Activated CD8-positive, alpha-beta memory T cell treated with anti-CD3 and anti-CD28 coated beads, Interleukin-2, amount 50 U/mL, for 24 hours (primary cell): Measurements from ENCODE around the gene SRP9.

Experiments used
- DNase-seq: peaks from one replicate; pipeline ENCODE4 v3.0.0-alpha.2; 2020; ENCODE audit errors: extremely low read depth

The SRP9 gene

DNA sequence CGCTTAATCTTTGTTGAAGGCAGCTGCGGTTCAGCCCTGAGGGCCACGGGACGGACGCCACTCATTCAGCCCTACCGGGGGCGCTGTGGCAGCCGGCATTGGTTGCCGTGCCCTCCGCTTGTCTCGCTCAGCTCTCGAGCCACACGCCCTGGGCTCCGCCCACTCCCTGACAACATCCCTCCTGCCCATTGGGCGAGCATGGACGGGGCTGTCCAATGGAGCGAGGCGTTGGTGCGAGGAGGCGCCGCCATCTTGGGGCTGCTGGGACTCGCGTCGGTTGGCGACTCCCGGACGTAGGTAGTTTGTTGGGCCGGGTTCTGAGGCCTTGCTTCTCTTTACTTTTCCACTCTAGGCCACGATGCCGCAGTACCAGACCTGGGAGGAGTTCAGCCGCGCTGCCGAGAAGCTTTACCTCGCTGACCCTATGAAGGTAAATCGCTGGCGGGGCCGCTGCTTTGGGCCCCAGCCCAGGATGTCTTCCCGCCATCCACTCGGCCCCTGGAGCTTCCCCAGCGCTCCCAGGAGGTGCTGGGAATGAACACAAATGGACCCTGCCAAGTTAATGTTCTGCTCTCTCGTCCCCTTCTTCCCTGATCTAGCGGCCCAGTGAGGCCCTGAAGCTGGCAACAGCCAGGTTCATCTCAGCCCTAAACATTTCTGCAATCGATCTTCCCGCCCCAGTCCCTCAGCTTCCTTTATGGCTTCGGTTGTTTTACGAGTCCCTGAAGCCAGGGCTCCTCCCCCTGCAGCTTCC, at the start of gene SRP9:
TSS of gene SRP9 (plus strand) at position 244 of the 754 bp plus-strand sequence. CDS start at position 359, 115 bp downstream.
- DNase-seq, result peak; percentile 98

DNA sequence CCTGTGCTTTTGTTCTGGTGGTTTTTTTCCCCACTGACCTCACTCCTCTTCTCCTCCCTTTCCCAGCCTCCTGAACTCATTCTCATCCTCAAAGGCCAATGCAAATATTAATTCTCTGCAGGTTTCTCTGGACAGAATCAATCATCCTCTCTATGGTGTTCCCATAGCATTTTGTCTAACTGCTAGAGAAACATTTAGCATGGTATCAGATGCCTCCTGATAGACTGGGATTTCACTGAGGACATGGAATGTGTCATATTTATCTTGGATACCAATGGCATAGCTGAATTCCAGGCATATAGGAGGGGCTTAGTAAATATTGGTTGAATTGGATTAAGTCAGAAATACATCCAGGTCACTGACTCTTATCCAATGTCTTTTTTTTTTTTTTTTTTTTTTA, 46.1 kb upstream of the SRP9 start:
- DNase-seq, result no peak

DNA sequence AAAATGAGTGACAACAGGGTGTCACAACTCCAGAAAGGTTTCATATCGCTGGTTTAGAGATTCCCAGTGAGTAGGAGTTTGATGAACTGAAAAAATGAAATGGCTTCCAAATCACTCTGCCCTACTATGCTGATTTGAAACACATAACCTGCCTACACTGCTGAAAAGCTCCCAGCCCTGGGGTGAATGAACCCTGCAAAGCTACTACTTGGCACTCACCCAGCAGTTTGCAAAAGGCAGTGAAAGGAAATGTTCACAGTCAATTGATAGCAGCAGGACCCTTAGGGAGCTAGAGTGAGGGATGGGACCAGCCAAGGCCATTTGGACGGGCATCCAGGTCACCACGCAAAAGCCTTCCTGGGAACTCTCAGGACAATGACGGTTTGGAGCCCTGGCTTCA, 44.4 kb upstream of the SRP9 start:
- no peak for DNase-seq

DNA sequence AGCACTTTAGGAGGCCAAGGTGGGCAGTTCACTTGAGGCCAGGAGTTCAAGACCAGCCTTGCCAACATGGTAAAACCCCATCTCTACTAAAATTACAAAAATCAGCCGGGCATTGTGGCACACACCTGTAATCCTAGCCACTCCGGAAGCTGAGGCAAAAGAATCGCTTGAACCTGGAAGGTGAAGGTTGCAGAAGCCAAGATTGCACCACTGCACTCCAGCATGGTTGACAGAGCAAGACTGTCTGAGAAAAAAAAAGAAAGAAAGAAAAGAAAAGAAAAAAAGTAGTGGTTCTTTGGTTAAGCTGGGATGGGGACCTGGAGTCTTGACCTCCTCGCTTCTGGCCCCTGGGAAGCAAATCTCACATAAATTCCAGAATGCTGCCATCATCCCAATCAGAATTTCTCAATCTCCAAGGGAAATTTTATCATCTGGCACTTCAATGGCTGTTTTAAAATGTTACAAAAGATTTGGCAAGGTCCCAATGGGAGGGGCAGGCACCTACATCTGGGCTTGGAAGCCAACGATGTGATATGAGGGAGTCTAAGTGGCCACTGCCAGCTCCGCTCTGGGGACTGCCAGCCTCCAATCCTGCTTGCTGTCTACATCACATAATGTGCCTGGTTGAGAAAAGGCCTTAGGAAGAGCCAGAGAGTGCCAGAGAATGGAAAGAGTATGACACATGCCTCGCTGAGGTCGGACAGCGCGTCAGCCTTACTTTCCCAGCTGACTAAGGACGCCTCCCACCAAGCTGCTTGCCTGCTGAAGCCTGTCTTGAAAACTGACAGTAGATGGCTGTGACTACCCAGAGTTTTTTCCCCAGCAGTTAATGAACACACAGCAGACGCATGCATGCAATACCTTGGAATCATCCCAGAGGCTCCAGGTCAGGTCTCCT, 42.1 kb upstream of the SRP9 start:
- DNase-seq, result no peak

- DNase-seq, result no peak
These were observed 41.1 kb upstream of the SRP9 start for GRCh38 chr1:225736437-225737098.

- DNase-seq, result no peak
These were observed 40.5 kb upstream of the SRP9 start for GRCh38 chr1:225737161-225737560.

- DNase-seq, result no peak
These were observed 39.8 kb upstream of the SRP9 start for GRCh38 chr1:225737866-225738265.

- DNase-seq, result no peak
These were observed 38.9 kb upstream of the SRP9 start for GRCh38 chr1:225738763-225739162.

- DNase-seq, result no peak
These were observed 38.0 kb upstream of the SRP9 start for GRCh38 chr1:225739542-225740107.

- DNase-seq, result no peak
These were observed 32.9 kb upstream of the SRP9 start for GRCh38 chr1:225744745-225745144.

DNA sequence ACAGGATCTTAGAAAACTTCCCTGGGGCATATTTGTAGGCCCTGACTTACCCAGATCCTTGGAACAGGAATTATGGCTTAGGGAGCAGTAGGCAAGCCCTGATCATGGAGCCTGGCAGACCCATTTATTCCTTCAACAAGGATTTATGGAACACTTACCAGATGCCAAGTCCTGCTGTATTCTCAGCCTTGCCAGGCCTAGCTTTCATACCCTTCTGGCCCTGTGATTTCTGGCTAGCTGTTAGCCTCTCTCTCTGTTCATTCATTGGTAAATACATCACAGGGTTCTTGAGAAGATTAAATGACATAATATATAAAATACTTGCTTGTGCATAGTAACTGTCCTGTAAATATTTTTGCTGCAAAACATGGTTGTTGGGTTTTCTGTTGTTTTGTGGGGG, 32.4 kb upstream of the SRP9 start:
- no peak for DNase-seq

- no peak for DNase-seq
These were observed 31.1 kb upstream of the SRP9 start for GRCh38 chr1:225746361-225747179.

GRCh38 chr1:225747566-225747965, 30.1 kb upstream of the SRP9 start:
- no peak for DNase-seq

GRCh38 chr1:225748529-225748928, 29.1 kb upstream of the SRP9 start:
- DNase-seq, result no peak

DNA sequence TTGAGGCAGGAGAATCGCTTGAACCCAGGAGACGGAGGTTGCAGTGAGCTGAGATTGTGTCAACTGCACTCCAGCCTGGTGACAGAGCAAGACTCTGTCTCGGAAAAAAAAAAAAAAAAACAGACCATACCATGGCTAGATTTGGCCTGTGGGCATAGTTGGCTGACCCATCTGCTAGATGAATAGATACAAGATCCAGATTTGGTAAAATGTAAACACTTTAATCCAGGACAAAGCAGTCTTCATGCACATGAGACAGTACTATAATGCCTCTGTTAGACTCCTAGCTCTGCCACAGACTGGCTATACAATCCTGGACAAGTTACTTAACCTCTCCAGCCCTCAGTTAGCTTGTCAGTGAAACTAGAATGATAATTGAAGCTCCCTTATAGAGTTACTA, 27.9 kb upstream of the SRP9 start:
- DNase-seq, result no peak

DNA sequence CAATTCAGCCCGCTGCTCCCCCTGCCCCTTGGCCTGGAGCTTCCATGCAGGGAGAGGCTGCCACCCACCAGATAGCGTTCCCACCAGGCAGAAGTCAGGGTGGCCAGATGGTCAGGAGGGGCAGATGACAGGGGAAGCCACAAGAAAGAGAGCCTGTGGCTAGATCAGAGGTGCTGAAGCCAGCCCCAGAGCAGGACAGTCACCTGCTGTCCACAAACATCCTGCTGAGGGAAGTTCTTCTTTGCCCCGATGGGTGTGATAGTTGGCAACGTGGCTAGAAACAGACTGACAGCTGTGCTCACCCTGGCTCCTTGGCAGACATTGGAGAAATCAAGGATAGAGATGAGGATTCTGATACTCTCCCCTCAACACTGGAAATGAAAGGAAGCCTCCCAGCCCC, 27.2 kb upstream of the SRP9 start:
- DNase-seq, result no peak

DNA sequence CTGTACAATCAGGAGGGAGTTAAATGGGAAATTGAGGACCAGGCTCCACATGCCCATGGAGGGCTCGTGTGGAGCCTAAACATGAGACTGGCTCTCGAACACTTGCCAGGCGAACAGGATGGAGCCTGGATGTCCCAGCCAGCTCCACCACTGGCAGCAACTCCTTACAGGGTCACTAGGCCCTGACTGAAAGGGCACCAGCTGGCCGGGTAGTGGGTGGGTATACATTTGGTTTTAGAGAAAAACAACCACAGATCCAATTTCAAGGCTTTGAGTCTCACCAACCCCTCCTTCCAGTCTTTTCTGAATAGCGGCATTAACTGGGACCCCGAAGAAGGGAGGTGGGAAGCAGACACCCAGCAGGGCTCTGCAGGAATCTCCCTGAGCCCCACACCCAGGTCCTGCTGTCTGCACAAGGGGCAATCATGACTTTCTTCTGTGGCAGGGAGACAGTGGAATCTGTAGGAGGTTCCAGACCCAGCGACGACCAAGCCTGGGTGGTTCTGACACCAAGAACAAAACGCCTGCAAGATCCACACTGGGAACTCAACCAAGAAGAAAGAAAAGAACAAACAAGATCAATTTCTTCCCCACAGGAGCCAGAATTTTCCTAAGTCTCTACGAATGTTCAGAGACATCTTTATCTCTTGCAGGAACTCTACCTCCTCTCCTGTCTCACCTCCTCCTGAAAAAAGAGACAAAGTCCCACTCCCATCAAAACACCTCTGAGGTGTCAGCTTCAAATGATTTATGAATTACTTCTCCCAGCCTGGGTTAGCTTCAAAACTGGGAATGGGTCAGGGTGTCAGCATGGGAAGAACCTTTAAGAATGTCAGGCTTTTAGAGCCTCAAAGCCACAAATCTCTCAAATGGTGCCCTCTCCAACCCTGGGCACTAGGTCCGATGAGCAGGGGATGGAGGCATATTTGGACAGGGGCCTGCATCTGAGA, 26.5 kb upstream of the SRP9 start:
- no peak for DNase-seq

DNA sequence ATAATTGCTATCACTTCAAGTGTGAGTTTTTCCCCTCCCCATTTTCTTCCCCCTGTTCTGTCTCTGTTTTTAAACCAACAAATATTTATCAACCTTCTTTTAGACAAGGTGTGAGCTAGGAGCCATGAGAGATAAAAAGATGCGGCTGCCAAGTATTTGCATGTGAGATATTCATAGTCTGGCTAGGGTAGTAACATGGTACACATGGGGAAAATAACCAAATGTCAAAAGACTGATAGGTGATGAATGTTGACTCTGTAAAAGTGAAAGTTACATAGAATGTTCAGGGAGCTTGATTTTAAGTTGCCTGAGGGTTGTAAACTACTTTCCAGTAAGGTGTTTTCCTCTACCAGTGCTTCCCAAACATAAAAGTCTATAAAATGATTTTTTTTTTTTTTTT, 25.4 kb upstream of the SRP9 start:
- no peak for DNase-seq

DNA sequence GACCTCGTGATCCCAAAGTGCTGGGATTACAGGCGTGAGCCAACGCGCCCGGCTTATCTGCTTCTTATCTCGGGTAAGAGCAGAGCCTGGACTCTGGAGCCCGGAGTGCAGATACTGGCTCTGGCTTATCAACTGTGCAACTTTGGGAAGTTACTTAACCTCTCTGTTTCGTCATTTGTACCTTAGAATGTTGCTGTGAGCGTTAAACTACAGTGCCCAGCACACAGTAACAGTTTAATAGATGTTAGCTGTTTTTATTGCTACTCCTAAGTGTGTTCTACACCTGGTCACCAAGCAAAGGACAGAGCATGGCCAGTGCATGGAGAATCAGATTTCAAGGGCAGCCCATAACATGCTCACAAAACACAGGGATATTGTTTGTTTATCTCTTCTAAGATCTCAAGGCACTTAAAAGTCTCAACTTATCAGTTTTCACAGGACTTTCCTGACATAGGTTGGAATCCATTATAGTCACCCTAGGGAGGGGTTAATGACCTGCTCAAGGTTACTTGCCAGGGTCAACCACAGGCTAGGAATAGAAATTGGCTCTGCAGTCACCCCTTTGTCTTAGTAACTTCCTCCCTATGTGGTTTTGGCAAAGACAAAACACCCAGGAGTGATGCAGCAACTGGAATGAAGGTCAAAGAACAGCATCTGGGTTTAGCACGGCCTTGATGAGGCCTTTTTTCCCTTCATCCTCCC, 22.5 kb upstream of the SRP9 start:
- DNase-seq, result no peak
